Naive thymus-derived CD8-positive, alpha-beta T cell (primary cell): ENCODE results near the gene RAB11FIP3. TPM values are rescaled to one million over a fixed set of nuclear protein-coding genes. Genes with fewer than 3 reads are reported as not detected.
A peak's percentile ranks its signal among the peaks of the same experiment; 100 is the strongest.

Source experiments
- ATAC-seq, 2 donors: fragments of 150-1000 bp; cut with Tn5 transposase in 1 of 2; sonication (Bioruptor Pico), chemical (Tn5 transposase) in 1 of 2; 1 replicate in 1 of 2; 2 replicates in 1 of 2; pipeline ENCODE4 v1.10.0; 2021; ENCODE audit warnings: mild to moderate bottlenecking in 2 of 2, moderate library complexity in 2 of 2
- POLR2A ChIA-PET: fragments of 350-600 bp; sonication (Branson Sonifier 250); formaldehyde crosslinking; loops from one replicate; lab custom pipeline; 2021; ENCODE audit warnings: antibody characterized with exemption; lab: Charles Lee
- DNase-seq, 10 donors: peaks; one replicate each; pipeline versions ENCODE4 v3.0.0 to v3.0.0-alpha.2; 2020 to 2022
- H3K27ac Mint-ChIP-seq, 10 donors: one replicate each; pipeline ENCODE4 v1.8.0; 2020 to 2022; ENCODE audit warnings: mild to moderate bottlenecking in 10 of 10, mixed read lengths in 10 of 10, moderate library complexity in 4 of 10, inconsistent platforms in 1 of 10
- H3K27me3 Mint-ChIP-seq, 5 donors: one replicate each; pipeline ENCODE4 v1.8.0; 2021 to 2022; ENCODE audit warnings: mixed read lengths in 5 of 5
- H3K36me3 Mint-ChIP-seq, 3 donors: one replicate each; pipeline ENCODE4 v1.8.0; 2020 to 2022; ENCODE audit warnings: mixed read lengths in 3 of 3, mild to moderate bottlenecking in 2 of 3, inconsistent platforms in 1 of 3
- H3K4me1 Mint-ChIP-seq, 4 donors: one replicate each; pipeline ENCODE4 v1.8.0; 2021 to 2022; ENCODE audit warnings: mixed read lengths in 4 of 4
- H3K4me3 Mint-ChIP-seq, 10 donors: one replicate each; pipeline ENCODE4 v1.8.0; 2020 to 2022; ENCODE audit warnings: mild to moderate bottlenecking in 10 of 10, mixed read lengths in 10 of 10, moderate library complexity in 6 of 10, inconsistent platforms in 1 of 10
- H3K9me3 Mint-ChIP-seq, 9 donors: one replicate each; pipeline ENCODE4 v1.8.0; 2020 to 2022; ENCODE audit warnings: mixed read lengths in 9 of 9, mild to moderate bottlenecking in 3 of 9, inconsistent platforms in 1 of 9, moderate library complexity in 1 of 9
- polyA plus RNA-seq, 3 donors: library from polyadenylated mRNA; unstranded; fragments of 300-500 nt; fragmentation: Illumina TruSeq; gene quantifications; one replicate each; pipeline ENCODE4 v1.2.3, GENCODE V29; 2021
- total RNA-seq, 8 experiments: library from RNA in 2 of 8; stranded (reverse) in 2 of 8; gene quantifications; one replicate each; pipeline ENCODE4 v1.2.3 and lab custom pipeline; 2021 to 2026

RAB11FIP3 gene
- total and polyA plus RNA-seq, 5 experiments from 2014 or later: 1.3 to 49.7 (median 5.0) TPM

GRCh38 chr16:528111-529011 lies 102.9 kb downstream of the RAB11FIP3 start:
- POLR2A ChIA-PET: interaction anchor here (1.0 to 1.7 kb wide), 4 partner anchors 38 to 146 kb away, joined by 3 to 8 read pairs (median 4); partner anchors contain the start of genes DECR2, NHLRC4 and PGAP6
- H3K4me1 Mint-ChIP-seq: peaks cover 12 to 39% (median 32%) of the 10 kb centered on the region in 4 donors
- H3K36me3 Mint-ChIP-seq: no peaks in the 10 kb centered on the region
- peak overlapping the region; percentile 78 to 93 (median 89) for H3K27ac Mint-ChIP-seq
- peak overlapping the region; percentile 81 to 93 (median 88) for H3K4me3 Mint-ChIP-seq
- H3K9me3 Mint-ChIP-seq: no peaks in the 10 kb centered on the region
- H3K27me3 Mint-ChIP-seq: no peaks in the 10 kb centered on the region
- peak; percentile 3 to 9 for ATAC-seq
- peak in 5 of 10 donors; percentile 18 to 35 (median 26) for DNase-seq

GRCh38 chr16:529012-529575 lies 103.6 kb downstream of the RAB11FIP3 start:
- Mint-ChIP-seq H3K36me3 (no peaks in the 10 kb centered on the region), H3K4me3 (peak overlapping the region; percentile 81 to 93 (median 88)), H3K27me3 (no peaks in the 10 kb centered on the region), H3K27ac (peak overlapping the region; percentile 78 to 93 (median 89)), H3K4me1 (peaks cover 12 to 39% (median 31%) of the 10 kb centered on the region in 4 donors), H3K9me3 (no peaks in the 10 kb centered on the region)
- ATAC-seq (no peak), DNase-seq (peak in 2 of 10 donors; percentile 16 to 19)
- POLR2A ChIA-PET: interaction anchor here (1.0 kb wide), 1 partner anchor 37 kb away, joined by 3 read pairs; the partner anchor contains the start of gene NHLRC4

GRCh38 chr16:530111-530817 lies 104.8 kb downstream of the RAB11FIP3 start:
- H3K9me3 Mint-ChIP-seq: no peaks in the 10 kb centered on the region
- H3K4me3 Mint-ChIP-seq: peak overlapping the region; percentile 33 to 92 (median 66)
- peaks cover 16 to 37% (median 31%) of the 10 kb centered on the region in 4 donors for H3K4me1 Mint-ChIP-seq
- peak overlapping the region in 6 of 10 donors; percentile 62 to 69 (median 62) for H3K27ac Mint-ChIP-seq
- no peak for DNase-seq
- POLR2A ChIA-PET: no interaction called here
- ATAC-seq: no peak
- H3K36me3 Mint-ChIP-seq: no peaks in the 10 kb centered on the region
- no peaks in the 10 kb centered on the region for H3K27me3 Mint-ChIP-seq

- Mint-ChIP-seq H3K27me3 (no peaks in the 10 kb centered on the region), H3K9me3 (no peaks in the 10 kb centered on the region), H3K27ac (peak overlapping the region in 1 of 10 donors; percentile 65), H3K36me3 (no peaks in the 10 kb centered on the region), H3K4me1 (peaks cover 11 to 25% (median 17%) of the 10 kb centered on the region in 4 donors), H3K4me3 (no peak overlapping the region)
- DNase-seq: no peak
- no peak for ATAC-seq
- POLR2A ChIA-PET: no interaction called here
Measured at GRCh38 chr16:531494-532125, 106.2 kb downstream of the RAB11FIP3 start.

GRCh38 chr16:533391-534123 lies 108.1 kb downstream of the RAB11FIP3 start:
- no peak for ATAC-seq
- H3K4me3 Mint-ChIP-seq: no peak overlapping the region
- H3K4me1 Mint-ChIP-seq: peaks cover 8 to 23% (median 14%) of the 10 kb centered on the region in 4 donors
- no peaks in the 10 kb centered on the region for H3K27me3 Mint-ChIP-seq
- POLR2A ChIA-PET: interaction anchor here (1.2 kb wide), 1 partner anchor 10 kb away, joined by 4 read pairs; no protein-coding TSS in a partner anchor
- no peak for DNase-seq
- H3K36me3 Mint-ChIP-seq: peaks cover 0 to 8% (median 0%) of the 10 kb centered on the region in 3 donors
- H3K27ac Mint-ChIP-seq: no peak overlapping the region
- H3K9me3 Mint-ChIP-seq: no peaks in the 10 kb centered on the region

- POLR2A ChIA-PET: no interaction called here
- DNase-seq (no peak), ATAC-seq (no peak)
- Mint-ChIP-seq H3K4me3 (no peak overlapping the region), H3K36me3 (peaks cover 0 to 11% (median 0%) of the 10 kb centered on the region in 3 donors), H3K4me1 (peaks cover 2 to 18% (median 11%) of the 10 kb centered on the region in 4 donors), H3K9me3 (no peaks in the 10 kb centered on the region), H3K27me3 (no peaks in the 10 kb centered on the region), H3K27ac (no peak overlapping the region)
Measured at GRCh38 chr16:534135-534534, 108.7 kb downstream of the RAB11FIP3 start.

GRCh38 chr16:534856-535445 lies 109.5 kb downstream of the RAB11FIP3 start:
- peaks cover 0 to 13% (median 0%) of the 10 kb centered on the region in 3 donors for H3K36me3 Mint-ChIP-seq
- DNase-seq (no peak), ATAC-seq (no peak)
- peaks cover 0 to 9% (median 8%) of the 10 kb centered on the region in 4 donors for H3K4me1 Mint-ChIP-seq
- H3K27ac Mint-ChIP-seq: no peak overlapping the region
- H3K9me3 Mint-ChIP-seq: no peaks in the 10 kb centered on the region
- H3K4me3 Mint-ChIP-seq: no peak overlapping the region
- no peaks in the 10 kb centered on the region for H3K27me3 Mint-ChIP-seq
- POLR2A ChIA-PET: no interaction called here

GRCh38 chr16:535446-536405 lies 110.3 kb downstream of the RAB11FIP3 start:
- Mint-ChIP-seq H3K27ac (no peak overlapping the region), H3K27me3 (no peaks in the 10 kb centered on the region), H3K4me3 (no peak overlapping the region), H3K36me3 (peaks cover 0 to 13% (median 0%) of the 10 kb centered on the region in 3 donors), H3K4me1 (peaks cover 0 to 6% (median 4%) of the 10 kb centered on the region in 4 donors), H3K9me3 (no peaks in the 10 kb centered on the region)
- ATAC-seq (no peak), DNase-seq (no peak)
- POLR2A ChIA-PET: interaction anchor here (0.7 kb wide), 1 partner anchor 59 kb away, joined by 3 read pairs; no protein-coding TSS in a partner anchor

- no peak overlapping the region for H3K4me3 Mint-ChIP-seq
- H3K36me3 Mint-ChIP-seq: peaks cover 0 to 13% (median 0%) of the 10 kb centered on the region in 3 donors
- POLR2A ChIA-PET: no interaction called here
Measured at GRCh38 chr16:536746-537145, 111.3 kb downstream of the RAB11FIP3 start.

More at GRCh38 chr16:536746-537145, 111.3 kb downstream of the RAB11FIP3 start:
- no peak overlapping the region for H3K27ac Mint-ChIP-seq
- ATAC-seq (no peak), DNase-seq (no peak)
- no peaks in the 10 kb centered on the region for H3K27me3 Mint-ChIP-seq
- H3K9me3 Mint-ChIP-seq: no peaks in the 10 kb centered on the region
- H3K4me1 Mint-ChIP-seq: peaks cover 0 to 6% (median 2%) of the 10 kb centered on the region in 4 donors
